ENCODE measurements around the gene FBN2. TPM values are rescaled to one million over a fixed set of nuclear protein-coding genes. Genes with fewer than 3 reads are reported as not detected.
A peak's percentile ranks its signal among the peaks of the same experiment; 100 is the strongest.

FBN2 gene
- total RNA-seq, 1 experiment from 2014 or later = 193 TPM

GRCh38 chr5:128213340-128213739 lies 324.7 kb downstream of the FBN2 start:
- Mint-ChIP-seq H3K27ac (ENCODE audit: low read depth, unreplicated experiment) (no peak overlapping the region), H3K4me3 (ENCODE audit: unreplicated experiment) (no peak overlapping the region), H3K36me3 (ENCODE audit: insufficient read depth, unreplicated experiment) (no peaks in the 10 kb centered on the region), H3K27me3 (ENCODE audit: insufficient read depth, unreplicated experiment) (no peaks in the 10 kb centered on the region), H3K9me3 (ENCODE audit: unreplicated experiment) (no peaks in the 10 kb centered on the region), H3K4me1 (ENCODE audit: insufficient read depth, unreplicated experiment) (peaks cover 11% of the 10 kb centered on the region)
- intact Hi-C loops (cut with micrococcal nuclease) = loop anchor here (1.0 to 10.0 kb wide), 6 partner anchors 286 to 1554 kb away; partner anchors contain the start of gene ISOC1
- BruUV-seq (replicated peaks) = no TSS peak
- POLR2A ChIA-PET = interaction anchor here (0.6 kb wide), 1 partner anchor 504 kb away, joined by 5 read pairs; no protein-coding TSS in a partner anchor
- CTCF ChIA-PET = interaction anchor here (0.5 to 7.3 kb wide), 16 partner anchors 10 to 774 kb away, joined by 3 to 121 read pairs (median 4); no protein-coding TSS in a partner anchor
- DNase-seq (ENCODE audit: unreplicated experiment) = peak; percentile 78
- TF ChIP-seq CTCF (IDR thresholded peaks at IDR 0.05; ENCODE audit: unreplicated experiment) = peak; percentile 96

GRCh38 chr5:128212191-128212806 lies 325.7 kb downstream of the FBN2 start:
- ChIA-PET CTCF (interaction anchor here (0.6 to 7.3 kb wide), 21 partner anchors 9 to 693 kb away, joined by 3 to 121 read pairs (median 5); no protein-coding TSS in a partner anchor), POLR2A (no interaction called here)
- intact Hi-C loops (cut with micrococcal nuclease) = loop anchor here (5.0 to 10.0 kb wide), 3 partner anchors 883 to 1555 kb away; partner anchors contain the start of gene ISOC1
- Mint-ChIP-seq H3K4me1 (ENCODE audit: insufficient read depth, unreplicated experiment) (peaks cover 6% of the 10 kb centered on the region), H3K27me3 (ENCODE audit: insufficient read depth, unreplicated experiment) (no peaks in the 10 kb centered on the region), H3K9me3 (ENCODE audit: unreplicated experiment) (no peaks in the 10 kb centered on the region), H3K4me3 (ENCODE audit: unreplicated experiment) (no peak overlapping the region), H3K36me3 (ENCODE audit: insufficient read depth, unreplicated experiment) (no peaks in the 10 kb centered on the region), H3K27ac (ENCODE audit: low read depth, unreplicated experiment) (no peak overlapping the region)
- no TSS peak for BruUV-seq (replicated peaks)
- no peak for TF ChIP-seq CTCF (IDR thresholded peaks at IDR 0.05; ENCODE audit: unreplicated experiment)
- no peak for DNase-seq (ENCODE audit: unreplicated experiment)

GRCh38 chr5:128208436-128208835 lies 329.6 kb downstream of the FBN2 start:
- DNase-seq (ENCODE audit: unreplicated experiment) = no peak
- no peak for TF ChIP-seq CTCF (IDR thresholded peaks at IDR 0.05; ENCODE audit: unreplicated experiment)
- intact Hi-C loops (cut with micrococcal nuclease) = no loop called here
- Mint-ChIP-seq H3K9me3 (ENCODE audit: unreplicated experiment) (no peaks in the 10 kb centered on the region), H3K27me3 (ENCODE audit: insufficient read depth, unreplicated experiment) (no peaks in the 10 kb centered on the region), H3K4me1 (ENCODE audit: insufficient read depth, unreplicated experiment) (no peaks in the 10 kb centered on the region), H3K4me3 (ENCODE audit: unreplicated experiment) (no peak overlapping the region), H3K36me3 (ENCODE audit: insufficient read depth, unreplicated experiment) (no peaks in the 10 kb centered on the region), H3K27ac (ENCODE audit: low read depth, unreplicated experiment) (no peak overlapping the region)
- ChIA-PET CTCF (interaction anchor here (0.7 to 7.3 kb wide), 9 partner anchors 8 to 1562 kb away, joined by 3 to 121 read pairs (median 4); no protein-coding TSS in a partner anchor), POLR2A (no interaction called here)
- BruUV-seq (replicated peaks) = no TSS peak
